ENCODE measurements around the gene TUBA4B. TPM values are rescaled to one million over a fixed set of nuclear protein-coding genes. Genes with fewer than 3 reads are reported as not detected.
"Not testable (repeated sequence)": the region's sequence is repeated elsewhere in the genome, so short reads cannot be mapped to it uniquely, and the experiment has no call there.

TUBA4B gene
- total RNA-seq, 1 donor from 2014 or later = not detected

DNA sequence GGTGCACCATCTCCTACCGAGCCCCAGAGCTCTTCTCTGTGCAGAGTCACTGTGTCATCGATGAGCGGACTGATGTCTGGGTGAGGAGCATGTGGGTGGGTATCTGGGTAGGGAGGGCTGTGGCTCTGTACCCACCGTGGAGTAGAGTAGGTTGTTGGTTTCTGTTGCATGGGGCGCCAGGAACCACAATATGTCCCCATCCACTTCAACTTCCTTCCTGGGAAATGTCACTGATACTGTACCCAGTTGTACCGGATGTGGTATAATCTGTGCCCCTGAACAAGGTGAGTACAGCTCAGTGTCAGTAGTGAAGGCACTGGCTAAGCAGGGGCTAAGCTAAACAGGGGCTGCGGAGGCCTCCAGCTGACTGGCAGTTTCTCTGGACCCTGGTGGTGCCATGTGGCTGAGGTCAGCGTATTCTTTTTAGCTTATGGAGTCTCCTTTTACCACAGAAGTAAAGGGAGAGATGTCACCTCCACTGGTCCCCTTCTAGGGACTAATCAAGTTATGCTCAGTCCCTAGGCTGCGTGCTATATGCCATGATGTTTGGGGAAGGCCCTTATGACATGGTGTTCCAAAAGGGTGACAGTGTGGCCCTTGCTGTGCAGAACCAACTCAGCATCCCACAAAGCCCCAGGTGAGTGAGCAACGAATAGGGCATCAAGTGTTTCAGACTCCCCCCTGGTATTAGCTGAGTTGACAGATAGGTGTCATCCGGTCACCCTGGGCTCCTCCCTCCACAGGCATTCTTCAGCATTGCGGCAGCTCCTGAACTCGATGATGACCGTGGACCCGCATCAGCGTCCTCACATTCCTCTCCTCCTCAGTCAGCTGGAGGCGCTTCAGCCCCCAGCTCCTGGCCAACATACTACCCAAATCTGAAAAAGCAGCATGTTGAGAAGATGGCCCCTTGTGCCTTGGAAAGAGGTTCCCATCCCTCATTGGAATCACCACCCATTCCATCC, 5.1 kb upstream of the TUBA4B start:
- DNase-seq (ENCODE audit: low spot score) = no peak

DNA sequence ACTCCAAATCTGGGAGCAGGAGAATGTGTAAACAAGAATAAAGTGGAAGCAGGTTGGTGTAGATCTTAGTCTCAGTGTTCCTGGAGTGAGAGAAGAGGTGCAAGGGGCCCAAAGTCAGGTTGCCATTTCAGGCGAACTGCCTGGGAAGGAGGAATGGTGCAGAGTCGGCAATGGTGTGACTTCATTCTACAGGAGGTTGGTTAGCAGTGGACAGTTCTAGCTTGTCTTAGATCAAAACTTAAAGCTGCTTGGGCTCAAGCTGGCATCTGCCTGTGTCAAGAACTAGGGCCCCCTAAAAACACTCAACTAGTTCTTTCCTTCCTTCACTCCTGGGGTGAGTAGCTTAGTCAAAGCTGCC, 4.2 kb upstream of the TUBA4B start:
- no peak for DNase-seq (ENCODE audit: low spot score)

DNA sequence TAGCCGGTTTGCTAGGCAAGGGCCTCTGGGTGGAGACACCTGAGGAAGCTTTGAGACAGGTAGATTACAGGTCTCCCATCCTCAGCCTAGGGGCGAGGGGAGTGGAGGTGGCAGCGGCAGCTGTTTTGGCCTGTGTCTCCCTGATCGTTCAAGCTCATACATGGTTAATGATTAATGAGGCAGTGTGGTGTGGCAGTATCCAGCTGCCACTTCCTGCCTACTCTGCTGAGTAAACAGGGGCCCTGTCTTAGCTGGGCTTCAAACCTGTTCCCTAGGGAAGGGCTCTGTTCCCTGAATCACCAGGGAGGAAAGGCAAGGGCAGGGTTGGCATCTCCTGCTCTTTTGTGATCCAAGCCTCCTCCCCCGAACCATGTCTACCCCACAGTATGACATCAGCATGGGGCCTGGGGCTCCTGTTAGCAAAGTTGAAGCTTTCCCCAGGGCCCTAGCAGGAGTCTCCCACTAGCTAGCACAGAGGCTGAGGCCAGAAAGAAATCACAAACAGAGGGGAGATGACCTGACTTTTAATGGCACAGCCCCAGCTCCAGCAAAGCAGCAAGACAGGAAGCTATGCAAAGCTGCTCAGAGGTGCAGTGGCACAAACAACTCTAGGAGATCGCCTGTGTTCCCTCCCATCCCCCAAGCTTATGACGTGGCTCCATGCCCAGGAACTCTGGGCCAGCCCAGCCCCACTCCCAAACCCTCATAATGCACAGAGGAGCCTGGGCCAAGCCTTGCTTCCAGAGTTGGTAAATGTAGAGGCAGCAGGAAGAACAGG, 3.7 kb upstream of the TUBA4B start:
- DNase-seq (ENCODE audit: low spot score) = peak; percentile 87

DNA sequence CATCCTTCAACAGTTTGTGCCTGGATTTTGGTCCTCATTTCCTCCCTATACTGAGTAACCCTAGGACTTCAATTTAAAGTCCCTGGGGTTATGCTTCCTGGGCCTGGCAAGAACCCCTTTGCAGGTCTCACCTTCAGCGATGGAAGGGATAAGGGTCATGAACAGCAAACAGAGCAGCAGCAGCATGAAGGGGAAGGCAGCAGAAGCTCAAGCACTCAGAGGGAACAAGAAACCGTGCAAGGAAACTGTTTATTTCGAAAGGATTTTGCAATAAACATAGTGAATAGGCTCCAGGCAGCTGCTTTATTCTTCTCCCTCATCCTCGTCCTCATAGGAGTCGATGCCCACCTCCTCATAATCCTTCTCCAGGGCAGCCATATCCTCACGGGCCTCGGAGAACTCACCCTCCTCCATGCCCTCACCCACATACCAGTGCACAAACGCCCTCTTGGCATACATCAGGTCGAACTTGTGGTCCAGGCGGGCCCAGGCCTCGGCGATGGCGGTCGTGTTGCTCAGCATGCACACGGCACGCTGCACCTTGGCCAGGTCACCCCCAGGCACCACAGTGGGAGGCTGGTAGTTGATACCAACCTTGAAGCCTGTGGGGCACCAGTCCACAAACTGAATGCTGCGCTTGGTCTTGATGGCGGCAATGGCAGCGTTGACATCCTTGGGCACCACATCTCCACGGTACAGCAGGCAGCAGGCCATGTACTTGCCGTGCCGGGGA, 2.8 kb upstream of the TUBA4B start:
- no peak for DNase-seq (ENCODE audit: low spot score)

DNA sequence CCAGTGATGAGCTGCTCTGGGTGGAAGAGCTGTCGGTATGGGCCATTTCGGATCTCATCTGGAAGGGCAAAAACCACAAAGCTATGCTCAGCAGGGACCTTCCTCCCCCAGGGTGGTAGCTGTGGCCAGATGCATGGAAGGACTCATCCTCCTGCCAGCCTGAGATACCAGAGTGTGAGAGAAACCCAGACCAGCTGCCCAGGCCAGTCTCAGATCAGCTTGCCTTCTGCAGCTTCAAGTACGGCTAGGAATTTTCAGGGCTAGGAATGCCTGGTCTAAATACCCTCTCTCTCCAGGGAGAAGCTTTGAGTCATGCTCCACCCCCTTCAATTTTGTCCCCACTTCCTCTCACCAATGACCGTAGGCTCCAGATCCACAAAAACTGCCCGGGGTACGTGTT, 1.4 kb upstream of the TUBA4B start:
- DNase-seq (ENCODE audit: low spot score) = no peak

DNA sequence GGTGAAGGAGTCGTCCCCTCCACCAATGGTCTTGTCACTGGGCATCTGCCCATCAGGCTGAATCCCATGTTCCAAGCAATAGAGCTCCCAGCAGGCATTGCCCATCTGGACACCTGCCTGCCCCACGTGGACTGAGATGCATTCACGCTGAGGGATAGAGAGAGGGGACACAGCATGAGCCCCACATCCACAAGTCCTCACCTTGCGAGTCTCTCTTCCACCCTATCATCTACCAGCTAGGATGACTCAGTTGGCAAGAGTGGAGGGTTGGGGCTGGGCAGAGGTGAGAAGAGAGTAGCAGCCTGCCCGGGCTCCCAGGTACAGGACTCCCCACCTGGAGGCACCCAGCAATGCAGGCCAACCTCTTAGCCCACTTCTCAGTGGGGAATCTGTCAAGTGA, 959 bp upstream of the TUBA4B start:
- no peak for DNase-seq (ENCODE audit: low spot score)

DNA sequence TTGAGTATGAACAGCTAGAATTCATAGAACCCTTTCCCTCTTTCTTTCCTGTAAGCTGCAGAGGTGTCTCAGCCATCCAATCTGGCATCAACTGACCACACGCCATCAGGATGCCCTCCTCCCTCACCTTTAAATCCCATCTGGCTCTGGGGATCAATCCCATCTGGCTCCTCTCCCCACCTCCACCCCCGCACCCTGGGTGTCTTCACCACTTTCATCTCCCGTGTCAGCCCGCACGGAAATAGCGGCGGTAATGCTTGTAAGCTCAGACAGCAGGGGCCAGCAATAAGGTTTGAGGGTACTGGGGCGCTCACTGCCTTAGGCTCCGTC, 508 bp upstream of the TUBA4B start:
- DNase-seq (ENCODE audit: low spot score) = no peak

DNA sequence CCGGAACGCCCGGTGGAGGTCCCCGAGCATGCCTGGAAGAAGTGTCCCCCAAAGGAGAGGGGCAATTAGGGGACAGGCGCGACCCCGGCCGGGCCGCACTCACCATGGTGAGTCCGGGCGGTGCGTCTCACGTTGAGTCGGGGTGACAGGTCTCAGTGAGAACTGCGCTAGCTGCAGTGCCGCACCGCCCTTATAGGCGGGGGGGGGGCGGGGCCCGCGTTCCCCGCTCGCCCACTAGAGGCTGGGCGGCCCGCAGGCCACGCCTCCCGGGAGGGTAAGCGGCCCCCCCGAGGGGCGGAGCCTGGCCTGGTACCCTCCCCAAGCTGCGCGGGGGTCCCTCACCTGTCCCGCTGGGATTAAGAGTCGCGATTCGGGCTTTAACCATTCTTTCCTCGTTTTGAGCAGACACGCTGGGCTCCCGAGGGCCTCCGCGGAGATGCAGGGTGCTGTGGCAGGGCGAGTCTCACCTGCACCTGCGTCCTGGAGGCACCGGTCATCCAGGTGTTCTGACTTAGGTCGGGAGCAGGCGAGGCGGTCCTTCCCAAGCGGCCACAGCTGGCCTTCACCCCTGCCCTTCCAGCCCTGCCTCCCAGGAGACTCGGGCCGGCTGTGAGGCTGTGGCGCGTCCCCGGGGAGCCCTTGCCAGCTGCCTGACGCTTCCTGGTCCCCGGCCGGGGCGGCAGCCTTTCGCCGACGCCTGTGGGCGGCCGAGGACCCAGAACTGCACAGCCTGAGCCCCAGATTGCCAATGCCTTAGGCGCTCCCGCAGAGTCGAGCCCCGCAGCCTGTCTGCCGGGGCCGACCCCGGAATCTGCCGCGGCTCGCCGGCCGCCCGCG, 928 bp downstream of the TUBA4B start, which contains the start of gene TUBA4A:
Gene TUBA4A (minus strand): TSS at position 166 of the 837 bp plus-strand sequence. CDS start 60 bp downstream, at position 106.
- DNase-seq (ENCODE audit: low spot score) = peak; percentile 87

DNA sequence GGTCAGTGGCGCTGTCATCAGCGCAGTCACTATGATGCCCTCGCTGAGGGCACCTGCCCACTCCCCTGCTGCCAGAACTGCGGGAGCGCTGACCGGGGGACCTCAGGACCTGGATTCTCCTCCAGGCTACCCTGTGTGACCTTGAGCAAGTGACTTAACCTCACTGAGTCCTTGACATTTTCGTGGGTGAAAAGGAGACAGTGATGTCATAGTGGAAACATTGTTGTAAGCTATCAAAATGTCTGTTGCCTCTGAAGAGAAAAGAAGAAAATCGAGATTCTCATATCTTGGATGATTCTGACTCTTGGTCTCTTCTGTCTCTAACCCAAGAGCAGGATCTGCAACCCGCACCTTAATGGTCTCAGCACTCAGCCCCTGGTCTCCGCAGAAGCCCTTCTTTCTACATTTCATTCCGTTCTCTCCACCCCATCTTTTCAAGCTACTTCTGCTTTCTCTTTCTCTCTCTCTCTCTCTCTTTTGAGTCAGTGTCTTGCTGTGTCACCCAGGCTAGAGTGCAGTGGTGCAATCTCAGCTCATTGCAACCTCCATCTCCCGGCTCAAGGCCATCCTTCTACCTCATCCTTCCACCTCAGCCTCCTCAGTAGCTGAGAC, 1.7 kb downstream of the TUBA4B start:
- DNase-seq (ENCODE audit: low spot score) = no peak

DNA sequence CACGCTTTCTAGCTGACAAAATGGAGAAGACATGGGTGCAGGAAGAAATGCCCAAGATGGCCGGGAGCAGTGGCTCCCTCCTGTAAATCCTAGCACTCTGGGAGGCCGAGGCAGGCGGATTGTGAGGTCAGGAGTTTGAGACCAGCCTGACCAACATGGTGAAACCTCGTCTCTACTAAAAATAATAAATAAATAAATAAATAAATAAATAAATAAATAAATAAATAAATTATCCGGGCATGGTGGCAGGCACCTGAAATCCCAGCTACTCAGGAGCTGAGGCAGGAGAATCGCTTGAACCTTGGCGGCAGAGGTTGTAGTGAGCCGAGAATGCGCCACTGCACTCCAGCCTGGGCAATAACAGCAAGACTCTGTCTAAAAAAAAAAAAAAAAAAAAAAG, 5.9 kb downstream of the TUBA4B start:
- DNase-seq (ENCODE audit: low spot score) = not testable (repeated sequence)

DNA sequence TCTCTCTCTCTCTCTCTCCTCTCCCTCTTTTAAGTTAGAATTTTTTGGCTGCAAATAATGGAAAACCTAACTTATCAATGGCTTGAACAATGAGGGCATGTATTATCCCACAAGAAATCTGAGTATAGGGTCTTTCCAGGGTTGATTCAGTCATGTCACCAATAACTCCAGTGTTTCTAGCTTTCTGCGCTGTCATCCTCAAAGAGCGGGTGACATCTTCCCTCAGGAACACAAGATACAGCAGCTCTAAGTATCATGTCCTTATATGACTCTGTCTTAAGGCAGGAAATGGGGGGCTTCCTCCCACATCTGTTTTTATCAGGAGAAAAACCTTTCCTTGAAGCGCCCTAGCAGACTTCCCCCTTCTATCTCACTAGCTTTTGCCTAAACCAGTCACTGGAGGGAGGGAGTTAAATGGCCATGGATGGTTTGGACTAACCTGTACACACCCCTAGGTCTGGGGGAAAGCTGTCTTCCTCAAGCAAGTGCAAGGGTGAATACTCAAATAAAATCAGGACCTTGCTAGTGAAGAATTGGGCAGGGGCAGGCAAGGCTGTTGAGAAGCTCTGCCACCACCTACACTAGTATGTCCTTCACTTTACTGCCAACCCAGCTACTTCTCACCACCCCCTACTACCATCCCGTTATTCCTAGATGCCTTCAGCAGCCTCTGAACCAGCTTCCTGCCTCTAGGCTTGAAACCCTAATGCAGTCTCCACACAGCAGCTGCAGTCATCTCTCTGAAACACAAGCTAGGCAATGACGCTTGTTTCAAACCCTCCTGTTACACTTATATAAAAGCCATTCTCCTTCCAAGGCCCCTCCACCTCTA, 8.2 kb downstream of the TUBA4B start:
- no peak for DNase-seq (ENCODE audit: low spot score)

DNA sequence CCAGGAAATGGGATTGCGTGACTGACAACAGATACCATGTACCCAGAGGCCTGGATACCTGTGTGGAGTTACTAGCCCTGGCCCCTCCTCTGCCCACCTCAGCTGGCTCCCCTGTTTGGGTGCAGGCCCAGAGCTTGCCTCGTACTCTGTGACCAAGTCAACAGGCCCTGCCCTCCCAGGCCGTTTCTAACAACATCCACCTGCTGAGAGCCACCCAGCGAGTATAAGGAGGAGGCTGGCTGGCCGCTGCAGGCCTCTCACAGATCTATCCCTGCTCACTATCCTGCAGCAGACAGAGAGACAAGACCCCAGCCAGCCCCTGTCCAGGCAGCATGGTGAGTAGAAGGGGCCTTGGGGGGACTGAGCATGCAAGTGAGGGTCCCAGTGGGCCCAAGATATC, 13.2 kb downstream of the TUBA4B start:
- DNase-seq (ENCODE audit: low spot score) = no peak

DNA sequence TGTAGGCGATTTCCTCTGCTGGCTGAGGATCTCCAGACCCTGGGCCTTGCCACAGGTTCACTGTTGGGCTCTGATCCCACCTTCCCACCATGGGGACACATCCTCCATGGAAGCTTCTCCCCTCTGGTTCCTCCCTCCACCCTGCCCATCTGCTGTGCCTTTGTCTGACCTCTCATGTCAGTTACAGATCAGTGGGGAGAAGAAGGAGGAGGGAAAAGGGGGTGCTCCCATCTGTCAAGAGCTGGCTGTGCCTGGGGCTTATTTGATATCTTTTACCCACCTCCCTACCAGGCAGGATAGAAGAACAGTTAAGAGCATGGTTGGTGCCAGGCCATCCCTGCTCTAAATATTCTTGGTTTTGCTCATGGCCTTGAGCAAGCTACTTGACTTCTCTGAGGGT, 13.8 kb downstream of the TUBA4B start:
- DNase-seq (ENCODE audit: low spot score) = no peak

DNA sequence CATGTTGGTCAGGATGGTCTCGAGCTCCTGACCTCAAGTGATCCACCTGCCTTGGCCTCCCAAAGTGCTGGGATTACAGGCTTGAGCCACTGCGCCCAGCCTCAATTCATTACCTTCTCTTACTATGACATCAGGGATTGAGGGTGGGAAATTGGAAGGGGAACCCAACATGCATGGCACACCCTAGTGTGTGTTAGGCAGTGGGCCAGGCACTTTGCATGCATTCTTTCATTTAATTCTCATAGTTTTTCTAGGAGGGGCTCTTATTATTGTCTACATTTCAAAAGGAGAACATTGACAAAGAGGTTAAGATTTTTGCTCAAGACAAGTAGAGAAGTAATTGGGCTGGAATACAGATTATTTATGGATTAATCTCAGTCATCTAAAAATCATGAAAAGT, 15.3 kb downstream of the TUBA4B start:
- no peak for DNase-seq (ENCODE audit: low spot score)

DNA sequence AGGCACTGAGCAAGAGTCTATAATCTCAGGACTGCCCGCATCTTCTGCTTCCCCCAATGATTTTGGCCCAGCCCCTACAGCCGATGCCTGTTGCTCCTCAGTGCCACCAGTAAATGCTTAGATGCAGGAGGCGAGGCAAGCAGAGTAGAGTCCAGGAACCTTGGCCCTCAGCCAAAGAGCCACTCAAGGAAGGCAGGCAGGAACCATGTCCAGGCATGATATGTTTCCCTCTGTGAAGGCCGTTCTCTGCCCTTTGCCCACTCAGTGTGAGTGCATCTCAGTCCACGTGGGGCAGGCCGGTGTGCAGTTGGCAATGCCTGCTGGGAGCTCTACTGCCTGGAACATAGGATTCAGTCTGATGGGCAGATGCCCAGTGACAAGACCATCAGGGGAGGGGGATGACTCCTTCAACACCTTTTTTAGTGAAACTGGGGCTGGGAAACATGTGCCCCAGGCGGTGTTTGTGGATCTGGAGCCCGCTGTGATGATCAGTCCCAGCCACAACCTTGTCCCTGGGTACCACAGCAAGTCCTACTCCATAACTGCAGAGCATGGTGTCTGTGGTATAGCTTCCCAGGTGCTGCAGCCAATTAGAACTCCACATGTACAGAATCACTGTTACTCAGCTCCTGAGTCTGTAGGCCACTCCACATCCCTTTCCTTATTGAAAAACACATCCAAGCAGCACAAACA, 16.5 kb downstream of the TUBA4B start:
- peak; percentile 85 for DNase-seq (ENCODE audit: low spot score)

DNA sequence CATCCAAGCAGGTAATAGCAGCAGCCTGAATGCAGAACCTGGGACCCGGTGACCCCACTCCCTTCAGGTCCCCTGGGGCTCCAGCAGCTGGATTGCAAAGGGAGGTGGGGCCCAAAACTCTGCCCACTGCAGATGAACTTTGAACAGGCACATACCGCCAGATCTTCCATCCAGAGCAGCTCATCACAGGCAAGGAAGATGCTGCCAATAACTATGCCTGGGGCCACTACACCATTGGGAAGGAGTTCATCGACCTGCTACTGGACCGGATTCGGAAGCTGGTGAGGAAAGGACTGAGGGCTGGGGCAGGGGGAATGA, 17.0 kb downstream of the TUBA4B start:
- DNase-seq (ENCODE audit: low spot score) = no peak

DNA sequence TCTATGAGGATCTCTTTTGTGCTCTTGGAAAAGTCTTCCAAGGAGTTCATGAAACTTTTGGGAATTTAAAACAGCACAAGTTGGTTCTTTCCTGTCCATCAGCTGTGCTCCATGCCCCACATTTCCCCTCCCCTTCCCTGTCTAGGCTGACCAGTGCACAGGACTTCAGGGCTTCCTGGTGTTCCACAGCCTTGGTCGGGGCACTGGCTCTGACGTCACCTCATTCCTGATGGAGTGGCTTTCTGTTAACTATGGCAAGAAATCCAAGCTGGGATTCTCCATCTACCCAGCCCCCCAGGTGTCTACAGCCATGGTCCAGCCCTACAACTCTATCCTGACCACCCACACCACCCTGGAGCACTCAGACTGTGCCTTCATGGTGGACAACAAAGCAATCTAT, 18.0 kb downstream of the TUBA4B start:
- no peak for DNase-seq (ENCODE audit: low spot score)

DNA sequence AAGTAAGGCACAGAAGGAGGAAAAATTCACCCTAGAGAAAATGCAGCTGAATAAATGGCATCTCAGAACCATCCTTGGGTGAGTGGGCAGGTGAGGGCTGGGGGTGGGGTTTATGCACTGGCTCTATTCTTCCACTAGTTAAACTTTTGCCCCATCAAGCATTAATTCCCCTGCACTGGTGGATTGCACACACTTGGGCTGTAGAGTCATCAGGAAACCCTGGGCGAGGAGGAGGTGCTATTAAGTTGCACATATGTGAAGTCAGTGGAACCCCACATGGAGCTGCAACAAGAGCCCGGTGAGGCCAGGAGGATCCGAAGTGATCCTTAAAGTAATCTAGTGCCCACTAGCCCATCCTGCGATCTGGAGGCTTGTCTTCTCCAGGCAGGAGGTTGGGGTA, 19.3 kb downstream of the TUBA4B start:
- no peak for DNase-seq (ENCODE audit: low spot score)

DNA sequence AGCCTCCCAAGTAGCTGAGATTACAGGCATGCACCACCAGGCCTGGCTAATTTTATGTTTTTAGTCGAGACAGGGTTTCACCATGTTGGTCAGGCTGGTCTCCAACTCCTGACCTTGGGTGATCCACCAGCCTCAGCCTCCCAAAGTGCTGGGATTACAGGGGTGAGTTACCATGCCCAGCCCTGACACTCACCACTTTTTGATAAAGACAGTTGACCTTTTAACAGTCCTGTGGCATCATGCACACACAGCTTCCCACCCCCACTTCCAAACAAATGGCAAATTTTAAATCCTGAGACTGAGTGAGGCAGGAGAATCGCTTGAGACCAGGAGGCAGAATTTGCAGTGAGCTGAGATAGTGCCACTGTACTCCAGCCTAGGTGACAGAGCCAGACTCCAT, 20.0 kb downstream of the TUBA4B start:
- DNase-seq (ENCODE audit: low spot score) = no peak

DNA sequence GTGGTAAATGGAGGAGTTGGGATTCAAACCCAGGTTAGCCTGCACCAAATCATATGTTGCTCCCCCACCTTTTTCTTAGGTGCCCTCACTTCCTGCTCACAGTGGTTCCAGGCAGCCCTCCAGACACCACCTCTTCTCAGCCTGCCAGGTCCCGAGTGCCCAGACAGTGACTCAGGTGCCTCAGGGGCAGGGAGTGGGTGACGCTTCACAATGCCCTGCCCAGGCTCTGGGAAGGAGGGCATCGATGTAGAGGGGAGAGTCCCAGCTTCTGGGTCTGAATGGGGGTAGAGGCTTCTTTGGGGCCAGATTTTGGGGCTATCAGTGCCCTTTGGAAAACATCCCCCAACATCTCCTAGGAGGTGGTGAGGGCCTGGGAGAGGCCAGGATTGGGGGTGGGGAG, 20.9 kb downstream of the TUBA4B start:
- no peak for DNase-seq (ENCODE audit: low spot score)

All from mucosa of gallbladder (tissue), 1 donor.